Measurements from ENCODE around the gene DMRTB1.
"Not testable (repeated sequence)": the region's sequence is repeated elsewhere in the genome, so short reads cannot be mapped to it uniquely, and the experiment has no call there.

Gene DMRTB1

GRCh38 chr1:53459321-53460175, at the start of gene DMRTB1:
TSS of gene DMRTB1 (plus strand) at chr1:53459399. CDS start at chr1:53459454, 55 bp downstream.
- DNase-seq, result no peak

- DNase-seq, result no peak
These were observed 49.5 kb upstream of the DMRTB1 start for GRCh38 chr1:53409695-53410094.

GRCh38 chr1:53410100-53410541, 49.1 kb upstream of the DMRTB1 start:
- no peak for DNase-seq

GRCh38 chr1:53410701-53411100, 48.5 kb upstream of the DMRTB1 start:
- no peak for DNase-seq

GRCh38 chr1:53411541-53412152, 47.6 kb upstream of the DMRTB1 start:
- DNase-seq, result no peak

GRCh38 chr1:53412285-53413174, 46.7 kb upstream of the DMRTB1 start:
- no peak for DNase-seq

GRCh38 chr1:53413175-53414001, 45.8 kb upstream of the DMRTB1 start:
- DNase-seq, result no peak

GRCh38 chr1:53414632-53415031, 44.6 kb upstream of the DMRTB1 start:
- no peak for DNase-seq

GRCh38 chr1:53415432-53415831, 43.8 kb upstream of the DMRTB1 start:
- no peak for DNase-seq

GRCh38 chr1:53416269-53416813, 42.9 kb upstream of the DMRTB1 start:
- DNase-seq, result no peak

GRCh38 chr1:53417074-53417511, 42.1 kb upstream of the DMRTB1 start:
- no peak for DNase-seq

- DNase-seq, result no peak
These were observed 40.2 kb upstream of the DMRTB1 start for GRCh38 chr1:53419034-53419433.

- DNase-seq, result no peak
These were observed 38.9 kb upstream of the DMRTB1 start for GRCh38 chr1:53420341-53420740.

GRCh38 chr1:53421208-53421607, 38.0 kb upstream of the DMRTB1 start:
- no peak for DNase-seq

- DNase-seq, result no peak
These were observed 28.9 kb upstream of the DMRTB1 start for GRCh38 chr1:53430261-53430660.

- DNase-seq, result no peak
These were observed 28.4 kb upstream of the DMRTB1 start for GRCh38 chr1:53430779-53431178.

GRCh38 chr1:53431244-53431643, 28.0 kb upstream of the DMRTB1 start:
- no peak for DNase-seq

- DNase-seq, result no peak
These were observed 27.2 kb upstream of the DMRTB1 start for GRCh38 chr1:53431805-53432565.

- DNase-seq, result no peak
These were observed 26.6 kb upstream of the DMRTB1 start for GRCh38 chr1:53432611-53433010.

- DNase-seq, result not testable (repeated sequence)
These were observed 24.7 kb upstream of the DMRTB1 start for GRCh38 chr1:53434405-53435007.

- no peak for DNase-seq
These were observed 24.0 kb upstream of the DMRTB1 start for GRCh38 chr1:53435151-53435550.

Measured in NCI-H2081 treated with DMSO at 0.1 percent for 48 hours (cell line).